Ishikawa (cell line): Measurements from ENCODE around the gene DDX39A.

Source experiments
- CEBPB ChIP-seq: IDR thresholded peaks from 2 replicates; pipeline ENCODE4 v1.6.1; 2012
- CREB1 ChIP-seq: IDR thresholded peaks from 2 replicates; pipeline ENCODE4 v1.6.1; 2012; ENCODE audit warnings: low read depth
- EGR1 ChIP-seq: IDR thresholded peaks from 2 replicates; pipeline ENCODE4 v1.6.1; 2012
- EP300 ChIP-seq: IDR thresholded peaks from 2 replicates; pipeline ENCODE4 v1.6.1; 2012; ENCODE audit warnings: borderline replicate concordance
- FOXM1 ChIP-seq: IDR thresholded peaks from 2 replicates; pipeline ENCODE4 v1.6.1; 2012; ENCODE audit warnings: low read depth, borderline replicate concordance
- NFIC ChIP-seq: IDR thresholded peaks from 2 replicates; pipeline ENCODE4 v1.6.1; 2012
- RAD21 ChIP-seq: IDR thresholded peaks from 2 replicates; pipeline ENCODE4 v1.6.1; 2012; ENCODE audit warnings: low read depth
- TAF1 ChIP-seq: IDR thresholded peaks from 2 replicates; pipeline ENCODE4 v1.6.1; 2012; ENCODE audit warnings: low read depth, mild to moderate bottlenecking
- TCF12 ChIP-seq: IDR thresholded peaks from 2 replicates; pipeline ENCODE4 v1.6.1; 2012; ENCODE audit warnings: low read depth
- TEAD4 ChIP-seq: IDR thresholded peaks from 2 replicates; pipeline ENCODE4 v1.6.1; 2012
- YY1 ChIP-seq: IDR thresholded peaks from 2 replicates; pipeline ENCODE4 v1.6.1; 2012; ENCODE audit warnings: low read depth
- ZBTB7A ChIP-seq: IDR thresholded peaks from 2 replicates; pipeline ENCODE4 v1.6.1; 2012; ENCODE audit warnings: low read depth
- TF ChIP-seq, protein P1 (sequence below): IDR thresholded peaks from 2 replicates; pipeline ENCODE4 v1.6.1; 2012; ENCODE audit warnings: low read depth, mild to moderate bottlenecking
- TF ChIP-seq, protein P2 (sequence below): IDR thresholded peaks from 2 replicates; pipeline ENCODE4 v1.6.1; 2012
- TF ChIP-seq, protein P3 (sequence below): IDR thresholded peaks from 2 replicates; pipeline ENCODE4 v1.6.1; 2012

The DDX39A gene

DNA sequence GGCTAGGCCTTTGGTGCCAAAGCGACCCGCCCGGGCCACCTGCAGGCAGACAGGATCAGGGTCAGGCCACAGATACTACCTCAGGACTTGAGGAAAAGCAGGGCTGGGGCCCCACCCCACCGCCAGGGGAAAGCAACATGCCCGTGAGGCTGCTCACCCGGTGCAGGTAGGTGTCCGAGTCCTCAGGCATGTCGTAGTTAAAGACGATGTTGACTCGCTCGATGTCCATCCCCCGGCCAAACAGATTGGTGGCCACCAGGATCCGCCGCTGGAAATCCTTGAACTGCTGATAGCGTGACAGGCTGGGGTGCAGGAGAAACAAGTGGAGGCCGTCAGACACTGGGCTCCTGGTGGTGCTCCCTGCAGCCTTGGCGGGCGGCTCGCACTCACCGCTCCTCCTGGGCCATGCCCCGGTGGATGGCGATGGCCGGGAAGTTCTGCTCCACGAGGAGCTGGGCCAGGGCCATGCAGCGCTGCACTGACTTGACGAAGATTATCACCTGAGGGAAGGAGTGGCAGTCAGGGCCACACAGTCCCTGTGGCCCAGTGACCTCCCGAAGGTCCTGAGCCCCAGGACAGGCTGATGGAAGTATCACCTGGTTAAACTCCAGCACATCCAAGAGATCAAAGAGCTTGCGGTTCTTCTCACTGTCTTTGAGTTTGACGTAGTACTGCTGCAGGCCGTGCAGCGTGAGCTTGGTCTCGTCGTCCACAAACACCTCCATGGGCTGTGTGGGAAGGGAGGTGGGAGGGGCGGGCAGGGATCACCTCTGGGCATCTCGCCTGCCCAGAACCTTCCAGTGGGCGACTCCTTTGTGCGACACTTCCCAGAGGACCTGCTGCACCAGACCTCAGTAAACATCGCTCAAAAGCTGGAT, 9.8 kb downstream of the DDX39A start:
- no peak for TF ChIP-seq TEAD4
- TF ChIP-seq CREB1 = no peak
- TF ChIP-seq NFIC = no peak
- no peak for TF ChIP-seq FOXM1
- no peak for TF ChIP-seq RAD21
- TF ChIP-seq EP300 = no peak
- TF ChIP-seq EGR1 = no peak
- no peak for TF ChIP-seq YY1
- TF ChIP-seq, protein P1, sequence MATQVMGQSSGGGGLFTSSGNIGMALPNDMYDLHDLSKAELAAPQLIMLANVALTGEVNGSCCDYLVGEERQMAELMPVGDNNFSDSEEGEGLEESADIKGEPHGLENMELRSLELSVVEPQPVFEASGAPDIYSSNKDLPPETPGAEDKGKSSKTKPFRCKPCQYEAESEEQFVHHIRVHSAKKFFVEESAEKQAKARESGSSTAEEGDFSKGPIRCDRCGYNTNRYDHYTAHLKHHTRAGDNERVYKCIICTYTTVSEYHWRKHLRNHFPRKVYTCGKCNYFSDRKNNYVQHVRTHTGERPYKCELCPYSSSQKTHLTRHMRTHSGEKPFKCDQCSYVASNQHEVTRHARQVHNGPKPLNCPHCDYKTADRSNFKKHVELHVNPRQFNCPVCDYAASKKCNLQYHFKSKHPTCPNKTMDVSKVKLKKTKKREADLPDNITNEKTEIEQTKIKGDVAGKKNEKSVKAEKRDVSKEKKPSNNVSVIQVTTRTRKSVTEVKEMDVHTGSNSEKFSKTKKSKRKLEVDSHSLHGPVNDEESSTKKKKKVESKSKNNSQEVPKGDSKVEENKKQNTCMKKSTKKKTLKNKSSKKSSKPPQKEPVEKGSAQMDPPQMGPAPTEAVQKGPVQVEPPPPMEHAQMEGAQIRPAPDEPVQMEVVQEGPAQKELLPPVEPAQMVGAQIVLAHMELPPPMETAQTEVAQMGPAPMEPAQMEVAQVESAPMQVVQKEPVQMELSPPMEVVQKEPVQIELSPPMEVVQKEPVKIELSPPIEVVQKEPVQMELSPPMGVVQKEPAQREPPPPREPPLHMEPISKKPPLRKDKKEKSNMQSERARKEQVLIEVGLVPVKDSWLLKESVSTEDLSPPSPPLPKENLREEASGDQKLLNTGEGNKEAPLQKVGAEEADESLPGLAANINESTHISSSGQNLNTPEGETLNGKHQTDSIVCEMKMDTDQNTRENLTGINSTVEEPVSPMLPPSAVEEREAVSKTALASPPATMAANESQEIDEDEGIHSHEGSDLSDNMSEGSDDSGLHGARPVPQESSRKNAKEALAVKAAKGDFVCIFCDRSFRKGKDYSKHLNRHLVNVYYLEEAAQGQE = no peak
- TF ChIP-seq CEBPB = no peak
- TF ChIP-seq, protein P2, sequence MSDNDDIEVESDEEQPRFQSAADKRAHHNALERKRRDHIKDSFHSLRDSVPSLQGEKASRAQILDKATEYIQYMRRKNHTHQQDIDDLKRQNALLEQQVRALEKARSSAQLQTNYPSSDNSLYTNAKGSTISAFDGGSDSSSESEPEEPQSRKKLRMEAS = no peak

DNA sequence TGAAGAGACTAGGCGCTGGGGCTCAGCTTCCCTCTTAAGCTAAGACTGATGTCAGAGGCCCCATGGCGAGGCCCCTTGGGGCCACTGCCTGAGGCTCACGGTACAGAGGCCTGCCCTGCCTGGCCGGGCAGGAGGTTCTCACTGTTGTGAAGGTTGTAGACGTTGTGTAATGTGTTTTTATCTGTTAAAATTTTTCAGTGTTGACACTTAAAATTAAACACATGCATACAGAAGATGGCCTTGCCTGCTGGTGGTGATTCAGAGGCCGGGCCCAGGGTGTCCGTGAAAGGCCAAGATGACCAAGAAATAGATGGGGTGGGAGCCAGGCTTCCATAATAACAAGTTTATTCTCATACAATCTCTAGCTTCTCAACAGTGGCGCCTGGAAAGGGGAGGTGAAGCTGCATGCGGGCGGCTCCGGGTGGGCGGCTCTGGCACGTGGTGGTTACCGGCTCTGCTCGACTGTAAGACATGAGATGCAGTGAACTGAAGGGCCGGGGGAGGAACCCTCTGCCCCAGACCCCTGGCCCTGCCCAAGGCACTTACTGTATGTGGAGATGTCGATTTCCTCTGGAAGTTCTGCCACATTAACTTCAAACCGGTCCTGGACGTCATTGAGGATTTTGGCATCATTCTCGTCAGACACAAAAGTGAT, 10.5 kb downstream of the DDX39A start:
- TF ChIP-seq TEAD4 (no peak), YY1 (no peak), CEBPB (no peak), EGR1 (no peak), RAD21 (no peak), FOXM1 (no peak), TAF1 (no peak), CREB1 (no peak), NFIC (no peak)
- TF ChIP-seq, protein P3, sequence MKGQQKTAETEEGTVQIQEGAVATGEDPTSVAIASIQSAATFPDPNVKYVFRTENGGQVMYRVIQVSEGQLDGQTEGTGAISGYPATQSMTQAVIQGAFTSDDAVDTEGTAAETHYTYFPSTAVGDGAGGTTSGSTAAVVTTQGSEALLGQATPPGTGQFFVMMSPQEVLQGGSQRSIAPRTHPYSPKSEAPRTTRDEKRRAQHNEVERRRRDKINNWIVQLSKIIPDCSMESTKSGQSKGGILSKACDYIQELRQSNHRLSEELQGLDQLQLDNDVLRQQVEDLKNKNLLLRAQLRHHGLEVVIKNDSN = no peak
- TF ChIP-seq, protein P2 = no peak

GRCh38 chr19:14407605-14408484, 11.3 kb downstream of the DDX39A start:
- no peak for TF ChIP-seq EGR1
- TF ChIP-seq, protein P1 = no peak
- no peak for TF ChIP-seq TCF12
- TF ChIP-seq YY1 = no peak
- no peak for TF ChIP-seq TEAD4
- TF ChIP-seq EP300 = no peak

GRCh38 chr19:14406645-14407401, 12.3 kb downstream of the DDX39A start:
- TF ChIP-seq CEBPB = no peak
- TF ChIP-seq EP300 = no peak

DNA sequence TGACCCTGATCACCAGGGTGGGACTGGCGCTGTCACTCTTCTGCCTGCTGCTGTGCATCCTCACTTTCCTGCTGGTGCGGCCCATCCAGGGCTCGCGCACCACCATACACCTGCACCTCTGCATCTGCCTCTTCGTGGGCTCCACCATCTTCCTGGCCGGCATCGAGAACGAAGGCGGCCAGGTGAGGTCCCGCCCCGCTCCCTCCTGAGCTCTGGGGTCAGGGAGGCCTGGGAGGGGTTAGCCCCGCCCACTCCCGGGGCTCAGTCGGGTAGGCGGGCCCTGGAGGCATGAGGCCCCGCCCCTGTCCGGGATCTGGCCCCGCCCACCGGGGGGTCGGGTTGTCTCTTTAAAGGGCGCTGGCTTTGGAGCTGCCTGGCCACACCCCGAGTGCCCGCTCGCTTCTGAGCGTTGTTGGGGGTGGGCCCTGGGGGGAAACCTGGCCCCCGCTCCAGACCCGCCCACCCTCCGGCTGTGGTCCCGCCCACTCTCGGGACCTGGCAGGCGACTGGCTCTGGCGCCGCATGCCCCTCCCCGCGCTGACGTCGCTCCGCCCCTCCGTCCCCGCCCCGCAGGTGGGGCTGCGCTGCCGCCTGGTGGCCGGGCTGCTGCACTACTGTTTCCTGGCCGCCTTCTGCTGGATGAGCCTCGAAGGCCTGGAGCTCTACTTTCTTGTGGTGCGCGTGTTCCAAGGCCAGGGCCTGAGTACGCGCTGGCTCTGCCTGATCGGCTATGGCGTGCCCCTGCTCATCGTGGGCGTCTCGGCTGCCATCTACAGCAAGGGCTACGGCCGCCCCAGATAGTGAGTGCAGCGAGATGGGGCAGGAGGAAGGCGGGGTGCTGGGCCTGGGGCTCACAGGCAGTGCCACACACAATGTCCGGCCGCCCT, 13.1 kb downstream of the DDX39A start:
- no peak; the same call in 1 of the 2 replicates for TF ChIP-seq EGR1
- TF ChIP-seq TAF1 = no peak
- peak; percentile 88 for TF ChIP-seq RAD21
- 0 out of 2 replicates have a peak, but pooled peaks have one; percentile 55 for TF ChIP-seq CREB1
- TF ChIP-seq FOXM1 = no peak
- no peak for TF ChIP-seq TEAD4
- no peak for TF ChIP-seq EP300
- no peak for TF ChIP-seq CEBPB
- TF ChIP-seq YY1 = no peak
- TF ChIP-seq, protein P3 = 0 out of 2 replicates have a peak, but pooled peaks have one; percentile 32
- TF ChIP-seq, protein P2 = peak; percentile 84
- no peak for TF ChIP-seq NFIC
- no peak for TF ChIP-seq TCF12
- TF ChIP-seq, protein P1 = no peak
- TF ChIP-seq ZBTB7A = no peak
